HepG2 (cell line): Measurements from ENCODE around the gene KRTAP5-2. TPM values are rescaled to one million over a fixed set of nuclear protein-coding genes. Genes with fewer than 3 reads are reported as not detected.

ENCODE experiments used
- ATAC-seq: fragments of 200-7000 bp; cut with Tn5 transposase; 3 replicates; pipeline ENCODE4 v1.9.1; 2020; ENCODE audit warnings: mild to moderate bottlenecking, moderate library complexity
- BruUV-seq: library from RNA; stranded (reverse); fragments of 400-500 nt; replicated peaks from 2 replicates; lab custom pipeline; 2021; lab: Mats Ljungman, UMichigan
- CTCF ChIA-PET: fragments of 300-600 bp; formaldehyde crosslinking; extraction: SDS; loops from one replicate; lab custom pipeline; 2021; ENCODE audit warnings: low total read pairs, inconsistent platforms, low intra/inter-chr PET ratio; lab: Yijun Ruan, JAX
- POLR2A ChIA-PET: fragments of 350-600 bp; sonication (Branson Sonifier 250); formaldehyde crosslinking; loops from one replicate; lab custom pipeline; 2020; ENCODE audit warnings: antibody characterized with exemption, inconsistent platforms; lab: Yijun Ruan, JAX
- DNase-seq: peaks from one replicate; pipeline ENCODE4 v3.0.0-alpha.2; 2015; ENCODE audit warnings: low spot score
- FAIRE-seq: peaks from 3 replicates; lab custom pipeline; 2011; peaks lifted over from hg19 to GRCh38; lab: Jason Lieb, UNC
- H2AFZ ChIP-seq: one replicate; pipeline ENCODE4 v1.6.1; 2011; ENCODE audit warnings: low read length, inconsistent platforms
- H3K27ac ChIP-seq: fragments of 300-600 bp; 3 replicates; pipeline ENCODE4 v1.8.0; 2011; ENCODE audit warnings: mixed run types, mild to moderate bottlenecking, mixed read lengths, low read length, inconsistent platforms; ENCODE audit not compliant: insufficient read depth; ENCODE audit errors: extremely low read length
- H3K27me3 ChIP-seq, 2 experiments: fragments of 200-600 bp in 1 of 2; 2 replicates in 1 of 2; 3 replicates in 1 of 2; pipeline versions ENCODE4 v1.6.0 to v1.8.0; 2011; ENCODE audit warnings: low read length in 2 of 2, mild to moderate bottlenecking in 2 of 2, moderate library complexity in 2 of 2, inconsistent platforms in 1 of 2; ENCODE audit not compliant: insufficient read depth in 2 of 2, control insufficient read depth in 1 of 2
- H3K36me3 ChIP-seq, 2 experiments: fragments of 200-600 bp in 1 of 2; replicated peaks in 1 of 2; 2 replicates in 1 of 2; 3 replicates in 1 of 2; pipeline versions ENCODE4 v1.5.1 to v1.8.0; 2011; ENCODE audit warnings: low read length in 2 of 2, inconsistent platforms in 1 of 2; ENCODE audit not compliant: insufficient read depth in 2 of 2, control insufficient read depth in 1 of 2
- H3K4me1 ChIP-seq: 2 replicates; pipeline ENCODE4 v1.5.1; 2012; ENCODE audit warnings: low read length, inconsistent platforms; ENCODE audit not compliant: insufficient read depth
- H3K4me2 ChIP-seq: 2 replicates; pipeline ENCODE4 v1.6.0; 2011; ENCODE audit warnings: low read depth, low read length, inconsistent platforms
- H3K4me3 ChIP-seq, 3 experiments: fragments of 200-600 bp in 1 of 3; sonication (generic), shearing (Covaris generic) in 1 of 3; replicated peaks in 1 of 3; 2 replicates each; pipeline ENCODE4 v1.5.1; 2011 to 2016; ENCODE audit warnings: low read length in 3 of 3, inconsistent platforms in 2 of 3, low read depth in 2 of 3, mild to moderate bottlenecking in 2 of 3, control low read depth in 1 of 3, mixed read lengths in 1 of 3; ENCODE audit not compliant: insufficient read depth in 1 of 3
- H3K79me2 ChIP-seq: one replicate; pipeline ENCODE4 v1.6.1; 2011; ENCODE audit warnings: low read length, inconsistent platforms; ENCODE audit not compliant: insufficient read depth
- H3K9ac ChIP-seq: 2 replicates; pipeline ENCODE4 v1.6.0; 2011; ENCODE audit warnings: mild to moderate bottlenecking, low read depth, low read length, inconsistent platforms; ENCODE audit not compliant: insufficient read depth
- H3K9me3 ChIP-seq: 2 replicates; pipeline ENCODE4 v1.5.1; 2012; ENCODE audit warnings: mild to moderate bottlenecking, low read length
- H4K20me1 ChIP-seq: 2 replicates; pipeline ENCODE4 v1.6.0; 2011; ENCODE audit warnings: inconsistent platforms, mild to moderate bottlenecking, low read length, moderate library complexity; ENCODE audit not compliant: insufficient read depth
- CEBPZ ChIP-seq: IDR thresholded peaks from 2 replicates; pipeline ENCODE4 v1.6.1; 2012; ENCODE audit warnings: low read length, improper control_type of control experiment
- CENPX ChIP-seq: sonication (generic); formaldehyde crosslinking; IDR thresholded peaks from 2 replicates; pipeline ENCODE4 v1.9.0; 2021; ENCODE audit warnings: mild to moderate bottlenecking, missing genetic modification reagents, moderate library complexity
- HHEX ChIP-seq: IDR thresholded peaks from 2 replicates; pipeline ENCODE4 v1.6.1; 2016; ENCODE audit warnings: control low read depth
- KAT2B ChIP-seq: fragments of 150-350 bp; IDR thresholded peaks from 2 replicates; pipeline ENCODE4 v1.6.1; 2014; ENCODE audit warnings: low read depth, low read length, borderline replicate concordance
- WGBS: methylation state at CpG from one replicate; pipeline ENCODE4 v1.1.6; 2017; ENCODE audit warnings: low lambda C conversion rate; 5-methylcytosine and 5-hydroxymethylcytosine counted together
- in situ Hi-C: cut with HindIII; loops from 2 replicates; pipeline ENCODE4 v1.10.0; 2017; ENCODE audit warnings: low pct_unique_long_range_greater_than_20kb; ENCODE audit not compliant: extremely low pct_ligation_motif_present
- intact Hi-C: fragments of 100-400 bp; cut with micrococcal nuclease; formaldehyde crosslinking; loops from one replicate; pipeline ENCODE4 v1.10.0; 2022; ENCODE audit not compliant: unreplicated experiment
- polyA plus RNA-seq, 8 experiments: library from polyadenylated mRNA; depleted of rRNA in 3 of 8; stranded (reverse) in 7 of 8; unstranded in 1 of 8; fragments of >200 nt; fragmentation: Illumina TruSeq in 4 of 8; extraction: Trizol in 4 of 8; gene quantifications; 2 replicates each; pipeline versions ENCODE4 v1.2.1 to v1.2.3, GENCODE V29; 2011 to 2016; ENCODE audit warnings: low read depth in 4 of 8, missing spikeins in 1 of 8, mixed read lengths in 1 of 8; ENCODE audit not compliant: insufficient read depth in 1 of 8
- total RNA-seq, 5 experiments: library from RNA; depleted of rRNA; stranded (reverse); fragments of >200 nt; fragmentation: Illumina TruSeq; extraction: Trizol; gene quantifications; 2 replicates each; pipeline ENCODE4 v1.2.3, GENCODE V29; 2016; ENCODE audit warnings: low read depth in 1 of 5
- TF ChIP-seq, protein P1 (sequence below): sonication (generic); formaldehyde crosslinking; IDR thresholded peaks from 2 replicates; pipeline ENCODE4 v1.4.0; 2020; ENCODE audit warnings: missing genetic modification reagents

KRTAP5-2 gene
- total and polyA plus RNA-seq, 2 of the 13 experiments (the other 11 are each of a cell fraction or from before 2014, with no cell fraction given), result not detected

GRCh38 chr11:1633864-1634263 lies 35.8 kb upstream of the KRTAP5-2 start:
- TF ChIP-seq HHEX (CRISPR knock-in tag), result no peak
- TF ChIP-seq CEBPZ, result no peak
- no peak for TF ChIP-seq CENPX
- TF ChIP-seq KAT2B, result no peak
- TF ChIP-seq, protein P1, sequence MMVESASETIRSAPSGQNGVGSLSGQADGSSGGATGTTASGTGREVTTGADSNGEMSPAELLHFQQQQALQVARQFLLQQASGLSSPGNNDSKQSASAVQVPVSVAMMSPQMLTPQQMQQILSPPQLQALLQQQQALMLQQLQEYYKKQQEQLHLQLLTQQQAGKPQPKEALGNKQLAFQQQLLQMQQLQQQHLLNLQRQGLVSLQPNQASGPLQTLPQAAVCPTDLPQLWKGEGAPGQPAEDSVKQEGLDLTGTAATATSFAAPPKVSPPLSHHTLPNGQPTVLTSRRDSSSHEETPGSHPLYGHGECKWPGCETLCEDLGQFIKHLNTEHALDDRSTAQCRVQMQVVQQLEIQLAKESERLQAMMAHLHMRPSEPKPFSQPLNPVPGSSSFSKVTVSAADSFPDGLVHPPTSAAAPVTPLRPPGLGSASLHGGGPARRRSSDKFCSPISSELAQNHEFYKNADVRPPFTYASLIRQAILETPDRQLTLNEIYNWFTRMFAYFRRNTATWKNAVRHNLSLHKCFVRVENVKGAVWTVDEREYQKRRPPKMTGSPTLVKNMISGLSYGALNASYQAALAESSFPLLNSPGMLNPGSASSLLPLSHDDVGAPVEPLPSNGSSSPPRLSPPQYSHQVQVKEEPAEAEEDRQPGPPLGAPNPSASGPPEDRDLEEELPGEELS (CRISPR knock-in tag), result no peak
- H3K27me3 ChIP-seq, result peaks cover 7 to 51% of the 10 kb centered on the region in 2 experiments
- H3K9me3 ChIP-seq, result no peaks in the 10 kb centered on the region
- H3K79me2 ChIP-seq, result no peaks in the 10 kb centered on the region
- H3K27ac ChIP-seq, result no peak overlapping the region
- no peaks in the 10 kb centered on the region for H3K4me1 ChIP-seq
- 6% methylated on average over 4 of the region's 10 CpGs for WGBS
- no peak for FAIRE-seq
- H3K36me3 ChIP-seq, result no peaks in the 10 kb centered on the region
- no peak overlapping the region for H2AFZ ChIP-seq
- BruUV-seq, result no TSS peak
- in situ Hi-C loops, result no loop called here
- H3K9ac ChIP-seq, result no peak overlapping the region
- H3K4me3 ChIP-seq, result no peak overlapping the region
- H3K4me2 ChIP-seq, result no peak overlapping the region
- no peaks in the 10 kb centered on the region for H4K20me1 ChIP-seq
- DNase-seq, result no peak
- no peak for ATAC-seq
- intact Hi-C loops, result no loop called here
- ChIA-PET CTCF (no interaction called here), POLR2A (no interaction called here)
